ENCODE results near the gene MEGF6. TPM values are rescaled to one million over a fixed set of nuclear protein-coding genes. Genes with fewer than 3 reads are reported as not detected.

MEGF6 gene
- total and polyA plus RNA-seq, 2 donors (not counting 1 experiment from before 2014, with no cell fraction given), result 43.2 to 77.3 TPM

DNA sequence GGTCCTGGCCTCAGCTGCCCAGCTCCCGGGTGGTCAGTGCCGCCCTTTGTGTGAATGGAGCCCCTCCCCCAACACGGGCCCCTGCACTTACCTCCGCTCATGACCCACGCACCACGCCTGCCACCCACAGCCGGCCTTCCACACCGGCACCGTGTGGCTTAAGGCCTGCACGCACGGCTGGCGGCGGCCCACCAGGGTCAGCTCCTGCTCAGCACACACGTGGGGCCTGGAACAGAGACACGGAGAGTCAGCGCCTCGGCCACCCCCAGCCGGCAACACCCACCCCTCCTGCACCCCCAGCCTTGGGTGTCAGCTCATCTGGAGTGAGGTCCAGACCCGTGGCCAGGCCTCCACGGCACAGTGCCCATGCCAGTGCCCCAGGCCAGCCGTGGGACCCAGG is 8.9 kb downstream of the MEGF6 start:
- Mint-ChIP-seq H3K4me3 (no peak overlapping the region), H3K27ac (no peak overlapping the region), H3K27me3 (no peaks in the 10 kb centered on the region), H3K4me1 (peaks cover 11% of the 10 kb centered on the region), H3K9me3 (ENCODE audit: insufficient read depth) (no peaks in the 10 kb centered on the region)
- ATAC-seq (ENCODE audit: low read depth), result no peak
- CTCF ChIA-PET, result no interaction called here
- 91% methylated on average over 21 of the region's 21 CpGs for WGBS (ENCODE audit: insufficient coverage)
- no peak overlapping the region for H3K4me3 ChIP-seq (ENCODE audit: control extremely low read depth in 1 of 5, extremely low read depth in 1 of 5, insufficient read depth in 1 of 5, low read depth in 2 of 5, low read length in 4 of 5)
- no peaks in the 10 kb centered on the region for H3K79me2 ChIP-seq (ENCODE audit: control insufficient read depth, insufficient read depth, low read length)
- H3K9me3 ChIP-seq (ENCODE audit: control extremely low read depth in 1 of 3, control insufficient read depth in 2 of 3, insufficient read depth in 1 of 3, low read length in 2 of 3), result peaks cover 0 to 7% (median 0%) of the 10 kb centered on the region in 3 donors
- no peak overlapping the region for H3K9ac ChIP-seq (ENCODE audit: low read length)
- TF ChIP-seq, protein P1, sequence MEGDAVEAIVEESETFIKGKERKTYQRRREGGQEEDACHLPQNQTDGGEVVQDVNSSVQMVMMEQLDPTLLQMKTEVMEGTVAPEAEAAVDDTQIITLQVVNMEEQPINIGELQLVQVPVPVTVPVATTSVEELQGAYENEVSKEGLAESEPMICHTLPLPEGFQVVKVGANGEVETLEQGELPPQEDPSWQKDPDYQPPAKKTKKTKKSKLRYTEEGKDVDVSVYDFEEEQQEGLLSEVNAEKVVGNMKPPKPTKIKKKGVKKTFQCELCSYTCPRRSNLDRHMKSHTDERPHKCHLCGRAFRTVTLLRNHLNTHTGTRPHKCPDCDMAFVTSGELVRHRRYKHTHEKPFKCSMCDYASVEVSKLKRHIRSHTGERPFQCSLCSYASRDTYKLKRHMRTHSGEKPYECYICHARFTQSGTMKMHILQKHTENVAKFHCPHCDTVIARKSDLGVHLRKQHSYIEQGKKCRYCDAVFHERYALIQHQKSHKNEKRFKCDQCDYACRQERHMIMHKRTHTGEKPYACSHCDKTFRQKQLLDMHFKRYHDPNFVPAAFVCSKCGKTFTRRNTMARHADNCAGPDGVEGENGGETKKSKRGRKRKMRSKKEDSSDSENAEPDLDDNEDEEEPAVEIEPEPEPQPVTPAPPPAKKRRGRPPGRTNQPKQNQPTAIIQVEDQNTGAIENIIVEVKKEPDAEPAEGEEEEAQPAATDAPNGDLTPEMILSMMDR (IDR thresholded peaks at IDR 0.05), result no peak
- TF ChIP-seq EZH2 (IDR thresholded peaks at IDR 0.05; ENCODE audit: borderline replicate concordance, insufficient read depth, low read depth, low read length, poor library complexity, severe bottlenecking), result no peak
- H2AFZ ChIP-seq (ENCODE audit: insufficient read depth, low read depth, low read length, poor library complexity, severe bottlenecking), result no peak overlapping the region
- H3K4me2 ChIP-seq (replicated peaks; ENCODE audit: low read depth, low read length, poor library complexity, severe bottlenecking), result no peak overlapping the region
- DNase-seq, result no peak
- peaks cover 15 to 21% of the 10 kb centered on the region in 2 donors for H3K4me1 ChIP-seq (ENCODE audit: control insufficient read depth in 2 of 2, insufficient read depth in 2 of 2, low read length in 2 of 2)
- POLR2A ChIA-PET, result no interaction called here
- H3K27me3 ChIP-seq (replicated peaks in 1 of 4; ENCODE audit: control extremely low read depth in 1 of 4, control insufficient read depth in 3 of 4, insufficient read depth in 4 of 4, low read length in 3 of 4), result peaks cover 0 to 2% (median 0%) of the 10 kb centered on the region in 4 experiments
- intact Hi-C loops (cut with micrococcal nuclease), result no loop called here
- no peaks in the 10 kb centered on the region for H3K36me3 ChIP-seq (replicated peaks in 1 of 2; ENCODE audit: control extremely low read depth in 1 of 2, control insufficient read depth in 1 of 2, extremely low read depth in 1 of 2, insufficient read depth in 2 of 2, low read length in 1 of 2)
- H4K20me1 ChIP-seq (ENCODE audit: control insufficient read depth, insufficient read depth, low read length, poor library complexity, severe bottlenecking), result no peaks in the 10 kb centered on the region
- H3K27ac ChIP-seq (ENCODE audit: low read length in 2 of 2), result no peak overlapping the region

DNA sequence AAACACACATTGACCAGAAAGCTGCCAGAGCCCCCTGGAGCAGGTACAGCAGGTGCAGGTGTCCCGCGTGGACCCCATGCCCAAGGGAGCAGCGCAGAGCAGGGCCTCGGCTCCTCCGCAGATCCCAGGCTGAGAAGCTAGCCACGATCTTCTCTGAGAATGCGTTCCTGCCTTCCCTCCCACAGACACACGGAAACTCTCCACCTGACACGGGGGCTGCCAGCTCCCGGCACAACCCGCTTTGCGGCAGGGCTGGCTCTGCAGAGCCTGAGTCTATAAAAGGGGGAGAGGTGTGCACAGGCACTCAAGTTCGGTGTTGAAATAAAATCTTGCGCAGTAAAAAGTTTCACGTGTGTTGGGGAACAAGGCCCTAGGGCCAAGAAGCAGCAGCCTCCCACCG is 9.6 kb downstream of the MEGF6 start:
- Histone ChIP-seq H3K27ac (ENCODE audit: low read length in 2 of 2) (no peak overlapping the region), H3K36me3 (replicated peaks in 1 of 2; ENCODE audit: control extremely low read depth in 1 of 2, control insufficient read depth in 1 of 2, extremely low read depth in 1 of 2, insufficient read depth in 2 of 2, low read length in 1 of 2) (no peaks in the 10 kb centered on the region), H3K9me3 (ENCODE audit: control extremely low read depth in 1 of 3, control insufficient read depth in 2 of 3, insufficient read depth in 1 of 3, low read length in 2 of 3) (peaks cover 0 to 7% (median 0%) of the 10 kb centered on the region in 3 donors), H4K20me1 (ENCODE audit: control insufficient read depth, insufficient read depth, low read length, poor library complexity, severe bottlenecking) (no peaks in the 10 kb centered on the region), H3K4me3 (ENCODE audit: control extremely low read depth in 1 of 5, extremely low read depth in 1 of 5, insufficient read depth in 1 of 5, low read depth in 2 of 5, low read length in 4 of 5) (no peak overlapping the region), H3K79me2 (ENCODE audit: control insufficient read depth, insufficient read depth, low read length) (no peaks in the 10 kb centered on the region), H3K4me1 (ENCODE audit: control insufficient read depth in 2 of 2, insufficient read depth in 2 of 2, low read length in 2 of 2) (peaks cover 21 to 27% of the 10 kb centered on the region in 2 donors), H3K27me3 (replicated peaks in 1 of 4; ENCODE audit: control extremely low read depth in 1 of 4, control insufficient read depth in 3 of 4, insufficient read depth in 4 of 4, low read length in 3 of 4) (peaks cover 0 to 2% (median 0%) of the 10 kb centered on the region in 4 experiments), H2AFZ (ENCODE audit: insufficient read depth, low read depth, low read length, poor library complexity, severe bottlenecking) (no peak overlapping the region), H3K9ac (ENCODE audit: low read length) (no peak overlapping the region), H3K4me2 (replicated peaks; ENCODE audit: low read depth, low read length, poor library complexity, severe bottlenecking) (no peak overlapping the region)
- H3K27ac Mint-ChIP-seq, result no peak overlapping the region
- intact Hi-C loops (cut with micrococcal nuclease), result no loop called here
- H3K4me3 Mint-ChIP-seq, result no peak overlapping the region
- H3K27me3 Mint-ChIP-seq, result no peaks in the 10 kb centered on the region
- ATAC-seq (ENCODE audit: low read depth) (no peak), DNase-seq (no peak)
- POLR2A ChIA-PET, result no interaction called here
- H3K9me3 Mint-ChIP-seq (ENCODE audit: insufficient read depth), result no peaks in the 10 kb centered on the region
- CTCF ChIA-PET, result no interaction called here
- no peak for TF ChIP-seq EZH2 (IDR thresholded peaks at IDR 0.05; ENCODE audit: borderline replicate concordance, insufficient read depth, low read depth, low read length, poor library complexity, severe bottlenecking)
- TF ChIP-seq, protein P1 (IDR thresholded peaks at IDR 0.05), result no peak
- 93% methylated on average over 15 of the region's 16 CpGs for WGBS (ENCODE audit: insufficient coverage)
- H3K4me1 Mint-ChIP-seq, result peaks cover 17% of the 10 kb centered on the region
